OCI-LY1 (cell line): Measurements from ENCODE around the gene FAM168A.

Experiments
- H2AFZ ChIP-seq: fragments of 200-600 bp; sonication (generic), shearing (Covaris generic); 2 replicates; pipeline ENCODE4 v1.6.0; 2014; ENCODE audit warnings: antibody characterized with exemption, mild to moderate bottlenecking, low read length
- H3F3A ChIP-seq: fragments of 200-600 bp; sonication (generic), shearing (Covaris generic); 2 replicates; pipeline ENCODE4 v1.6.0; 2014; ENCODE audit warnings: mild to moderate bottlenecking, antibody characterized with exemption, low read length, moderate library complexity; ENCODE audit not compliant: insufficient read depth
- H3K27ac ChIP-seq: fragments of 200-600 bp; sonication (generic); 2 replicates; pipeline ENCODE4 v1.5.1; 2014; ENCODE audit warnings: low read length, mixed run types, mild to moderate bottlenecking, low read depth; ENCODE audit not compliant: poor library complexity, severe bottlenecking
- H3K27me3 ChIP-seq: fragments of 200-600 bp; sonication (generic); 2 replicates; pipeline ENCODE4 v1.6.0; 2014; ENCODE audit warnings: antibody characterized with exemption, mild to moderate bottlenecking, low read length, moderate library complexity; ENCODE audit not compliant: insufficient read depth
- H3K36me3 ChIP-seq: fragments of 200-600 bp; sonication (generic); 2 replicates; pipeline ENCODE4 v1.6.1; 2014; ENCODE audit warnings: mild to moderate bottlenecking, antibody characterized with exemption, low read length, moderate library complexity, mixed read lengths; ENCODE audit not compliant: insufficient read depth
- H3K4me1 ChIP-seq: fragments of 200-600 bp; sonication (generic); 2 replicates; pipeline ENCODE4 v1.5.1; 2014; ENCODE audit warnings: mild to moderate bottlenecking, low read length, moderate library complexity; ENCODE audit not compliant: insufficient read depth, severe bottlenecking
- H3K4me2 ChIP-seq: fragments of 200-600 bp; sonication (generic), shearing (Covaris generic); 2 replicates; pipeline ENCODE4 v1.6.1; 2014; ENCODE audit warnings: low read length
- H3K4me3 ChIP-seq: fragments of 200-600 bp; sonication (generic); 2 replicates; pipeline ENCODE4 v1.5.1; 2014; ENCODE audit warnings: low read length, low read depth, mild to moderate bottlenecking, mixed read lengths; ENCODE audit not compliant: poor library complexity, severe bottlenecking
- H3K79me2 ChIP-seq: fragments of 200-600 bp; shearing (Covaris generic); 2 replicates; pipeline ENCODE4 v1.6.1; 2016; ENCODE audit warnings: mixed run types, low read length, mixed read lengths; ENCODE audit not compliant: insufficient read depth
- H3K9ac ChIP-seq: fragments of 200-600 bp; sonication (generic), shearing (Covaris generic); 2 replicates; pipeline ENCODE4 v1.6.1; 2014; ENCODE audit warnings: mild to moderate bottlenecking, low read length, mixed read lengths
- H3K9me2 ChIP-seq: fragments of 200-600 bp; sonication (generic), shearing (Covaris generic); 2 replicates; pipeline ENCODE4 v1.6.1; 2014; ENCODE audit warnings: low read depth, mild to moderate bottlenecking, low read length, mixed read lengths
- H3K9me3 ChIP-seq: fragments of 200-600 bp; shearing (Covaris generic); 2 replicates; pipeline ENCODE4 v1.6.1; 2014; ENCODE audit warnings: low read length, mixed read lengths
- H4K20me1 ChIP-seq: fragments of 200-600 bp; sonication (generic), shearing (Covaris generic); 2 replicates; pipeline ENCODE4 v1.6.0; 2016; ENCODE audit warnings: mild to moderate bottlenecking, low read length; ENCODE audit not compliant: insufficient read depth
- CTCF ChIP-seq: fragments of 200-600 bp; sonication (generic), shearing (Covaris generic); IDR thresholded peaks from 2 replicates; pipeline ENCODE4 v1.5.1; 2017; ENCODE audit warnings: mild to moderate bottlenecking, antibody characterized with exemption, low read length, moderate library complexity, mixed read lengths
- EZH2 ChIP-seq: fragments of 200-600 bp; sonication (generic), shearing (Covaris generic); IDR thresholded peaks from 2 replicates; pipeline ENCODE4 v1.8.0; 2017; ENCODE audit warnings: borderline replicate concordance, mixed run types, mild to moderate bottlenecking, antibody characterized with exemption, low read length, moderate library complexity, mixed read lengths

FAM168A gene

GRCh38 chr11:73353422-73353821 is 244.5 kb downstream of the FAM168A start:
- H3K9me3 ChIP-seq: no peaks in the 10 kb centered on the region
- H3K4me3 ChIP-seq: no peak overlapping the region
- H3F3A ChIP-seq: no peaks in the 10 kb centered on the region
- no peak overlapping the region for H2AFZ ChIP-seq
- no peak overlapping the region for H3K27ac ChIP-seq
- no peak overlapping the region for H3K9ac ChIP-seq
- no peaks in the 10 kb centered on the region for H3K79me2 ChIP-seq
- no peaks in the 10 kb centered on the region for H3K9me2 ChIP-seq
- no peaks in the 10 kb centered on the region for H4K20me1 ChIP-seq
- no peak overlapping the region for H3K4me2 ChIP-seq
- no peaks in the 10 kb centered on the region for H3K36me3 ChIP-seq
- H3K4me1 ChIP-seq: no peaks in the 10 kb centered on the region
- TF ChIP-seq EZH2 (no peak), CTCF (no peak)
- 0 out of 2 replicates have a peak, but pooled peaks cover 5% of the 10 kb centered on the region for H3K27me3 ChIP-seq

- no peaks in the 10 kb centered on the region for H3K4me1 ChIP-seq
- peaks cover 5% of the 10 kb centered on the region; the same call in 1 of the 2 replicates for H3K27me3 ChIP-seq
- no peaks in the 10 kb centered on the region for H3K79me2 ChIP-seq
- TF ChIP-seq EZH2: no peak
- peak; percentile 99 for TF ChIP-seq CTCF
- peak overlapping the region; percentile 46 for H3K4me2 ChIP-seq
- no peak overlapping the region for H3K4me3 ChIP-seq
- H3F3A ChIP-seq: no peaks in the 10 kb centered on the region
- no peak overlapping the region for H3K9ac ChIP-seq
- no peaks in the 10 kb centered on the region for H3K9me2 ChIP-seq
- no peaks in the 10 kb centered on the region for H4K20me1 ChIP-seq
- no peak overlapping the region for H2AFZ ChIP-seq
- H3K9me3 ChIP-seq: no peaks in the 10 kb centered on the region
- H3K27ac ChIP-seq: no peak overlapping the region
- H3K36me3 ChIP-seq: no peaks in the 10 kb centered on the region
Observed at GRCh38 chr11:73350908-73351636, 246.8 kb downstream of the FAM168A start.
